GM12878 (cell line): Measurements from ENCODE around the gene DCTN1. TPM values are rescaled to one million over a fixed set of nuclear protein-coding genes. Genes with fewer than 3 reads are reported as not detected.

ENCODE experiments used
- ATAC-seq: fragments of 200-7000 bp; cut with Tn5 transposase; 3 replicates; pipeline ENCODE4 v1.9.1; 2020; ENCODE audit warnings: mild to moderate bottlenecking, moderate library complexity
- BruUV-seq: library from RNA; stranded (reverse); fragments of 400-500 nt; replicated peaks from 2 replicates; lab custom pipeline; 2021; lab: Mats Ljungman, UMichigan
- CTCF ChIA-PET: fragments of 300-600 bp; sonication (Branson Sonifier 250); formaldehyde crosslinking; extraction: SDS; loops from one replicate; lab custom pipeline; 2021; ENCODE audit warnings: inconsistent platforms; lab: Yijun Ruan, JAX
- POLR2A ChIA-PET: fragments of 350-600 bp; formaldehyde crosslinking; extraction: SDS; loops from one replicate; lab custom pipeline; 2021; ENCODE audit warnings: inconsistent platforms; lab: Charles Lee
- RAD21 ChIA-PET: fragments of 300-600 bp; sonication (Branson Sonifier 250); formaldehyde crosslinking; loops from one replicate; lab custom pipeline; 2023; ENCODE audit warnings: antibody characterized with exemption; ENCODE audit not compliant: unreplicated experiment; lab: Charles Lee
- SMC1A ChIA-PET: fragments of 300-600 bp; sonication (Branson Sonifier 250); formaldehyde crosslinking; loops from one replicate; lab custom pipeline; 2023; ENCODE audit not compliant: unreplicated experiment, uncharacterized antibody; lab: Charles Lee
- DNase-seq: peaks from one replicate; pipeline ENCODE4 v3.0.0-alpha.2; 2011; ENCODE audit warnings: low read depth, low spot score
- FAIRE-seq: peaks from 3 replicates; lab custom pipeline; 2011; peaks lifted over from hg19 to GRCh38; lab: Jason Lieb, UNC
- H2AFZ ChIP-seq: 2 replicates; pipeline ENCODE4 v1.6.0; 2011; ENCODE audit warnings: low read depth, low read length, control low read depth; ENCODE audit not compliant: control insufficient read depth
- H3K27ac ChIP-seq: 2 replicates; pipeline ENCODE4 v1.5.1; 2011; ENCODE audit warnings: control low read depth; ENCODE audit not compliant: control insufficient read depth, insufficient read depth
- H3K27me3 ChIP-seq, 2 experiments: replicated peaks in 1 of 2; 2 replicates each; pipeline versions ENCODE4 v1.6.0 to v1.6.1; 2011; ENCODE audit warnings: low read length in 1 of 2; ENCODE audit not compliant: control insufficient read depth in 2 of 2, insufficient read depth in 2 of 2
- H3K36me3 ChIP-seq, 2 experiments: 2 replicates each; pipeline ENCODE4 v1.5.1; 2011; ENCODE audit warnings: low read length in 1 of 2; ENCODE audit not compliant: control insufficient read depth in 2 of 2, insufficient read depth in 2 of 2
- H3K4me1 ChIP-seq: 2 replicates; pipeline ENCODE4 v1.6.1; 2011; ENCODE audit warnings: mild to moderate bottlenecking, low read length, moderate library complexity, mixed read lengths; ENCODE audit not compliant: control insufficient read depth, insufficient read depth
- H3K4me2 ChIP-seq: 2 replicates; pipeline ENCODE4 v1.6.0; 2011; ENCODE audit warnings: control low read depth; ENCODE audit not compliant: control insufficient read depth, insufficient read depth
- H3K4me3 ChIP-seq: fragments of 200-600 bp; sonication (generic); 2 replicates; pipeline ENCODE4 v1.5.1; 2016
- H3K79me2 ChIP-seq: 2 replicates; pipeline ENCODE4 v1.6.0; 2011; ENCODE audit warnings: low read length; ENCODE audit not compliant: control insufficient read depth, insufficient read depth
- H3K9ac ChIP-seq: 2 replicates; pipeline ENCODE4 v1.8.0; 2011; ENCODE audit warnings: low read length, control low read depth, mixed read lengths; ENCODE audit not compliant: control insufficient read depth, insufficient read depth
- H3K9me3 ChIP-seq: replicated peaks from 3 replicates; pipeline ENCODE4 v1.5.1; 2011; ENCODE audit warnings: mild to moderate bottlenecking, low read length; ENCODE audit not compliant: control insufficient read depth, insufficient read depth
- H4K20me1 ChIP-seq: 2 replicates; pipeline ENCODE4 v1.6.0; 2011; ENCODE audit not compliant: control insufficient read depth, insufficient read depth
- CREB1 ChIP-seq: IDR thresholded peaks from 2 replicates; pipeline ENCODE4 v1.6.1; 2012; ENCODE audit warnings: low read depth, mild to moderate bottlenecking, inconsistent platforms
- EGR1 ChIP-seq, 2 experiments: IDR thresholded peaks; 1 replicate in 1 of 2; 2 replicates in 1 of 2; pipeline ENCODE4 v1.6.1; 2011 to 2012; ENCODE audit warnings: low read depth in 2 of 2, low read length in 2 of 2, borderline replicate concordance in 1 of 2, mild to moderate bottlenecking in 1 of 2, moderate library complexity in 1 of 2
- EP300 ChIP-seq, 2 experiments: fragments of 150-350 bp in 1 of 2; IDR thresholded peaks; 2 replicates each; pipeline ENCODE4 v1.6.1; 2011 to 2012; ENCODE audit warnings: low read depth in 2 of 2, low read length in 2 of 2, borderline replicate concordance in 1 of 2, improper control_type of control experiment in 1 of 2, inconsistent platforms in 1 of 2; ENCODE audit not compliant: control insufficient read depth in 1 of 2
- FOXM1 ChIP-seq: IDR thresholded peaks from 2 replicates; pipeline ENCODE4 v1.6.1; 2012; ENCODE audit warnings: low read depth, mild to moderate bottlenecking, inconsistent platforms, low read length, moderate library complexity
- MLLT1 ChIP-seq: fragments of 450-650 bp; IDR thresholded peaks from 2 replicates; pipeline ENCODE4 v1.6.1; 2016; ENCODE audit warnings: mild to moderate bottlenecking
- MTA2 ChIP-seq: fragments of 450-650 bp; IDR thresholded peaks from 2 replicates; pipeline ENCODE4 v1.6.1; 2016; ENCODE audit warnings: low read depth, mild to moderate bottlenecking, moderate library complexity
- MYC ChIP-seq: IDR thresholded peaks from 2 replicates; pipeline ENCODE4 v1.6.1; 2011; ENCODE audit warnings: mild to moderate bottlenecking, low read length, moderate library complexity, inconsistent platforms; ENCODE audit not compliant: insufficient read depth, insufficient replicate concordance, insufficient read length, severe bottlenecking
- NR2C1 ChIP-seq: fragments of 450-650 bp; IDR thresholded peaks from 2 replicates; pipeline ENCODE4 v1.6.1; 2017; ENCODE audit warnings: antibody characterized with exemption, mild to moderate bottlenecking, moderate library complexity
- PML ChIP-seq: IDR thresholded peaks from 2 replicates; pipeline ENCODE4 v1.6.1; 2012; ENCODE audit warnings: low read length, inconsistent platforms
- SKIL ChIP-seq: fragments of 450-650 bp; IDR thresholded peaks from 2 replicates; pipeline ENCODE4 v1.6.1; 2017; ENCODE audit warnings: mild to moderate bottlenecking, low read depth, inconsistent platforms; ENCODE audit not compliant: poor library complexity, severe bottlenecking
- SMAD1 ChIP-seq: fragments of 450-650 bp; IDR thresholded peaks from 2 replicates; pipeline ENCODE4 v1.6.1; 2018; ENCODE audit warnings: mild to moderate bottlenecking, low read depth; ENCODE audit not compliant: partially characterized antibody
- SUPT20H ChIP-seq: IDR thresholded peaks from 2 replicates; pipeline ENCODE4 v1.6.1; 2011; ENCODE audit warnings: low read depth, mild to moderate bottlenecking, low read length, moderate library complexity, borderline replicate concordance; ENCODE audit not compliant: control insufficient read depth
- WGBS: methylation state at CpG from one replicate; pipeline ENCODE4 v1.1.6; 2016; ENCODE audit warnings: low lambda C conversion rate; ENCODE audit not compliant: insufficient replicate concordance, insufficient coverage; ENCODE audit errors: missing lambda C conversion rate; 5-methylcytosine and 5-hydroxymethylcytosine counted together
- in situ Hi-C: fragments of 300-500 bp; cut with MboI; formaldehyde crosslinking; loops from 9 replicates; pipeline ENCODE4 v1.14.3; 2018; ENCODE audit warnings: mixed read lengths
- intact Hi-C: fragments of 100-400 bp; cut with micrococcal nuclease; formaldehyde crosslinking; loops from one replicate; pipeline ENCODE4 v1.14.2; 2022; ENCODE audit not compliant: unreplicated experiment
- polyA plus RNA-seq, 11 experiments: library from polyadenylated mRNA; depleted of rRNA in 4 of 11; unstranded in 6 of 11; stranded (reverse) in 5 of 11; fragments of >200 nt; fragmentation: Nextera tagmentation in 4 of 11; fragmentation: Illumina TruSeq in 1 of 11; extraction: Ambion mirVana in 4 of 11; extraction: Trizol in 1 of 11; gene quantifications; 1 replicate in 1 of 11; 2 replicates in 10 of 11; pipeline versions ENCODE4 v1.2.1 to v1.2.3, GENCODE V29; 2011 to 2016; ENCODE audit warnings: inconsistent platforms in 2 of 11, missing spikeins in 2 of 11, low read depth in 1 of 11
- total RNA-seq, 4 experiments: library from RNA; depleted of rRNA in 3 of 4; stranded (reverse); fragments of >200 nt in 3 of 4; fragmentation: Illumina TruSeq in 1 of 4; extraction: Trizol in 1 of 4; gene quantifications; 2 replicates each; pipeline versions ENCODE4 v1.2.1 to v1.2.3, GENCODE V29; 2013 to 2021
- TF ChIP-seq, protein P1 (sequence below): fragments of 450-650 bp; IDR thresholded peaks from 2 replicates; pipeline ENCODE4 v1.6.1; 2017; ENCODE audit warnings: mild to moderate bottlenecking, moderate library complexity
- TF ChIP-seq, protein P2 (sequence below): IDR thresholded peaks from 2 replicates; pipeline ENCODE4 v1.6.1; 2011; ENCODE audit warnings: borderline replicate concordance, low read depth, mild to moderate bottlenecking, moderate library complexity, low read length; ENCODE audit not compliant: insufficient read depth, poor library complexity, severe bottlenecking

Gene DCTN1
- total and polyA plus RNA-seq, 10 of the 15 experiments (the other 5 are each of a cell fraction or from before 2014, with no cell fraction given) = 44.1 to 116 (median 64.8) TPM

GRCh38 chr2:74387346-74387745 is 7.2 kb upstream of the DCTN1 start:
- no peak overlapping the region for H2AFZ ChIP-seq
- ChIA-PET CTCF (interaction anchor here (0.9 to 5.2 kb wide), 2 partner anchors 51 to 138 kb away, joined by 4 to 48 read pairs; no protein-coding TSS in a partner anchor), SMC1A (interaction anchor here (1.1 to 6.1 kb wide), 4 partner anchors 8 to 53 kb away, joined by 5 to 36 read pairs (median 8); partner anchors contain the start of gene DCTN1), RAD21 (no interaction called here), POLR2A (no interaction called here)
- H3K36me3 ChIP-seq = no peaks in the 10 kb centered on the region; a peak in 1 of 4 replicates
- no peak overlapping the region for H3K4me3 ChIP-seq
- 0 out of 2 replicates have a peak, but pooled peaks cover 3% of the 10 kb centered on the region for H4K20me1 ChIP-seq
- FAIRE-seq = no peak
- no TSS peak for BruUV-seq
- intact Hi-C loops = no loop called here
- H3K79me2 ChIP-seq = peaks cover 27% of the 10 kb centered on the region
- no peaks in the 10 kb centered on the region for H3K27me3 ChIP-seq
- no peak overlapping the region for H3K9ac ChIP-seq
- no peak overlapping the region for H3K27ac ChIP-seq
- no peak overlapping the region for H3K4me2 ChIP-seq
- no peak for ATAC-seq
- DNase-seq = no peak
- peaks cover 3% of the 10 kb centered on the region; the same call in 1 of the 2 replicates for H3K4me1 ChIP-seq
- H3K9me3 ChIP-seq = no peaks in the 10 kb centered on the region
- 96% methylated on average over 1 of the region's 1 CpG for WGBS
- in situ Hi-C loops = no loop called here
- TF ChIP-seq MLLT1 = no peak
- TF ChIP-seq NR2C1 = no peak
- TF ChIP-seq MYC = no peak
- TF ChIP-seq, protein P1, sequence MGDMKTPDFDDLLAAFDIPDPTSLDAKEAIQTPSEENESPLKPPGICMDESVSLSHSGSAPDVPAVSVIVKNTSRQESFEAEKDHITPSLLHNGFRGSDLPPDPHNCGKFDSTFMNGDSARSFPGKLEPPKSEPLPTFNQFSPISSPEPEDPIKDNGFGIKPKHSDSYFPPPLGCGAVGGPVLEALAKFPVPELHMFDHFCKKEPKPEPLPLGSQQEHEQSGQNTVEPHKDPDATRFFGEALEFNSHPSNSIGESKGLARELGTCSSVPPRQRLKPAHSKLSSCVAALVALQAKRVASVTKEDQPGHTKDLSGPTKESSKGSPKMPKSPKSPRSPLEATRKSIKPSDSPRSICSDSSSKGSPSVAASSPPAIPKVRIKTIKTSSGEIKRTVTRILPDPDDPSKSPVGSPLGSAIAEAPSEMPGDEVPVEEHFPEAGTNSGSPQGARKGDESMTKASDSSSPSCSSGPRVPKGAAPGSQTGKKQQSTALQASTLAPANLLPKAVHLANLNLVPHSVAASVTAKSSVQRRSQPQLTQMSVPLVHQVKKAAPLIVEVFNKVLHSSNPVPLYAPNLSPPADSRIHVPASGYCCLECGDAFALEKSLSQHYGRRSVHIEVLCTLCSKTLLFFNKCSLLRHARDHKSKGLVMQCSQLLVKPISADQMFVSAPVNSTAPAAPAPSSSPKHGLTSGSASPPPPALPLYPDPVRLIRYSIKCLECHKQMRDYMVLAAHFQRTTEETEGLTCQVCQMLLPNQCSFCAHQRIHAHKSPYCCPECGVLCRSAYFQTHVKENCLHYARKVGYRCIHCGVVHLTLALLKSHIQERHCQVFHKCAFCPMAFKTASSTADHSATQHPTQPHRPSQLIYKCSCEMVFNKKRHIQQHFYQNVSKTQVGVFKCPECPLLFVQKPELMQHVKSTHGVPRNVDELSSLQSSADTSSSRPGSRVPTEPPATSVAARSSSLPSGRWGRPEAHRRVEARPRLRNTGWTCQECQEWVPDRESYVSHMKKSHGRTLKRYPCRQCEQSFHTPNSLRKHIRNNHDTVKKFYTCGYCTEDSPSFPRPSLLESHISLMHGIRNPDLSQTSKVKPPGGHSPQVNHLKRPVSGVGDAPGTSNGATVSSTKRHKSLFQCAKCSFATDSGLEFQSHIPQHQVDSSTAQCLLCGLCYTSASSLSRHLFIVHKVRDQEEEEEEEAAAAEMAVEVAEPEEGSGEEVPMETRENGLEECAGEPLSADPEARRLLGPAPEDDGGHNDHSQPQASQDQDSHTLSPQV = no peak
- TF ChIP-seq PML = no peak
- TF ChIP-seq SUPT20H = no peak
- no peak for TF ChIP-seq SKIL
- no peak for TF ChIP-seq FOXM1
- no peak for TF ChIP-seq SMAD1
- no peak for TF ChIP-seq CREB1
- TF ChIP-seq, protein P2, sequence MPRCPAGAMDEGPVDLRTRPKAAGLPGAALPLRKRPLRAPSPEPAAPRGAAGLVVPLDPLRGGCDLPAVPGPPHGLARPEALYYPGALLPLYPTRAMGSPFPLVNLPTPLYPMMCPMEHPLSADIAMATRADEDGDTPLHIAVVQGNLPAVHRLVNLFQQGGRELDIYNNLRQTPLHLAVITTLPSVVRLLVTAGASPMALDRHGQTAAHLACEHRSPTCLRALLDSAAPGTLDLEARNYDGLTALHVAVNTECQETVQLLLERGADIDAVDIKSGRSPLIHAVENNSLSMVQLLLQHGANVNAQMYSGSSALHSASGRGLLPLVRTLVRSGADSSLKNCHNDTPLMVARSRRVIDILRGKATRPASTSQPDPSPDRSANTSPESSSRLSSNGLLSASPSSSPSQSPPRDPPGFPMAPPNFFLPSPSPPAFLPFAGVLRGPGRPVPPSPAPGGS = no peak
- TF ChIP-seq MTA2 = no peak
- no peak for TF ChIP-seq EGR1 (IDR thresholded peaks at IDR 0.05; ENCODE audit: borderline replicate concordance in 1 of 2, low read depth in 2 of 2, low read length in 2 of 2)
- TF ChIP-seq EP300 (IDR thresholded peaks at IDR 0.05; ENCODE audit: borderline replicate concordance in 1 of 2, control insufficient read depth in 1 of 2, low read depth in 2 of 2, low read length in 2 of 2) = no peak
